ENCODE data around the gene SELENOP.

- TF ChIP-seq POLR2A (IDR thresholded peaks at IDR 0.05; ENCODE audit: low read depth, low read length), result no peak
- TF ChIP-seq TAF1 (IDR thresholded peaks at IDR 0.05; ENCODE audit: low read depth, low read length), result no peak
These were observed 61.2 kb downstream of the SELENOP start for GRCh38 chr5:42750507-42750906.
